WERI-Rb-1 (cell line): ENCODE results near the gene TUFM.
"Not testable (repeated sequence)": the region's sequence is repeated elsewhere in the genome, so short reads cannot be mapped to it uniquely, and the experiment has no call there.

Source experiments
- DNase-seq: peaks from one replicate; pipeline ENCODE4 v3.0.0-alpha.2; 2020
- H3K27ac ChIP-seq: fragments of 250-450 bp; sonication (Bioruptor Pico); 2 replicates; pipeline ENCODE4 v1.5.1; 2020; ENCODE audit warnings: mild to moderate bottlenecking, moderate library complexity
- H3K27me3 ChIP-seq: fragments of 250-450 bp; sonication (Bioruptor Pico); 2 replicates; pipeline ENCODE4 v1.5.1; 2021; ENCODE audit warnings: mild to moderate bottlenecking, low read depth, moderate library complexity; ENCODE audit not compliant: insufficient read depth, severe bottlenecking
- H3K36me3 ChIP-seq: fragments of 250-450 bp; sonication (Bioruptor Pico); 2 replicates; pipeline ENCODE4 v1.5.1; 2020; ENCODE audit warnings: mild to moderate bottlenecking, moderate library complexity
- H3K4me3 ChIP-seq: 2 replicates; pipeline ENCODE4 v1.5.1; 2011; ENCODE audit warnings: low read depth, mild to moderate bottlenecking, control low read depth, low read length
- H3K9me3 ChIP-seq: fragments of 250-450 bp; sonication (Bioruptor Pico); 2 replicates; pipeline ENCODE4 v1.5.1; 2021; ENCODE audit warnings: mild to moderate bottlenecking, moderate library complexity; ENCODE audit not compliant: severe bottlenecking
- TF ChIP-seq, protein P1 (sequence below): IDR thresholded peaks from 2 replicates; pipeline ENCODE4 v1.5.1; 2011; ENCODE audit warnings: low read depth, mild to moderate bottlenecking, control low read depth, inconsistent platforms, low read length

Gene TUFM

DNA sequence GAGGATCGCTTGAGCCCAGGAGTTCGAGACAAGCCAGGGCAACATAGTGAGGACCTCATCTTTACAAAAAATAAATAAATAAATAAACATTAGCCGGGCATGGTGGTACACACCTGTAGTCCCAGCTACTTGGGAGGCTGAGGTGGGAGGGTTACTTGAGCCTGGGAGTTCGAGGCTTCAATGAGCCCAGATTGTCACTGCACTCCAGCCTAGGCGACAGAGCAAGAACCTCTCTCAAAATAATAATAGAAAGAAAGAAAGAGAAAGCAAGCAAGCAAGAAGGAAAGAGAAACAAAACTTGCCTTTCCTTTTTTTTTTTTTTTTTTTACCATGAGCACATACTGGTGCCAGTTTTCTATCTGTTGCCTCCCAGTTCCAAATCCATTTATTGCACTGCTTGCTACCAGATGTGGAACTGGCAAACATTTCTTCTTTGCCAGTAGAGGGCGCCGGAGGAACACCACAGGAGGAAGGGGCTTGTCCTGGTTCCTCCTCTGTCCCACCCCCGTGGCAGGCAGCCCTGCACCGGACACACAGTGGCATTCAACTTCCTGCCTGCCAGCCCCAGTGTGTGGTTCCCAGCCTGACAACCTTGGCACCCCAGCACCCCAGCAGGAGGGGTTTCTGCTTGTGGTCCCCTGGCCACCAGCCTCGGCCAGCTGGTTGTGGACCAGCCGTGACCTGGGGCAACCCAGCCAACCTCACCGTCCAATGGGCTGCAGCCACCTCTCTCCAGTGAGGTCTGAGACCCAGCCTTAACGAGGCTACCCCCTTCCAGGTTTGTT, 43.7 kb downstream of the TUFM start:
- H3K9me3 ChIP-seq, H3K36me3 ChIP-seq, H3K4me3 ChIP-seq, H3K27ac ChIP-seq, H3K27me3 ChIP-seq: not testable (repeated sequence)
- DNase-seq, result peak; percentile 53
- TF ChIP-seq, protein P1, sequence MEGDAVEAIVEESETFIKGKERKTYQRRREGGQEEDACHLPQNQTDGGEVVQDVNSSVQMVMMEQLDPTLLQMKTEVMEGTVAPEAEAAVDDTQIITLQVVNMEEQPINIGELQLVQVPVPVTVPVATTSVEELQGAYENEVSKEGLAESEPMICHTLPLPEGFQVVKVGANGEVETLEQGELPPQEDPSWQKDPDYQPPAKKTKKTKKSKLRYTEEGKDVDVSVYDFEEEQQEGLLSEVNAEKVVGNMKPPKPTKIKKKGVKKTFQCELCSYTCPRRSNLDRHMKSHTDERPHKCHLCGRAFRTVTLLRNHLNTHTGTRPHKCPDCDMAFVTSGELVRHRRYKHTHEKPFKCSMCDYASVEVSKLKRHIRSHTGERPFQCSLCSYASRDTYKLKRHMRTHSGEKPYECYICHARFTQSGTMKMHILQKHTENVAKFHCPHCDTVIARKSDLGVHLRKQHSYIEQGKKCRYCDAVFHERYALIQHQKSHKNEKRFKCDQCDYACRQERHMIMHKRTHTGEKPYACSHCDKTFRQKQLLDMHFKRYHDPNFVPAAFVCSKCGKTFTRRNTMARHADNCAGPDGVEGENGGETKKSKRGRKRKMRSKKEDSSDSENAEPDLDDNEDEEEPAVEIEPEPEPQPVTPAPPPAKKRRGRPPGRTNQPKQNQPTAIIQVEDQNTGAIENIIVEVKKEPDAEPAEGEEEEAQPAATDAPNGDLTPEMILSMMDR, result peak; percentile 15; the same call in 1 of the 2 replicates
